Measurements from ENCODE around the gene LIFR. TPM values are rescaled to one million over a fixed set of nuclear protein-coding genes. Genes with fewer than 3 reads are reported as not detected.

Gene LIFR
- total RNA-seq, 1 experiment from 2014 or later = 7.8 TPM

DNA sequence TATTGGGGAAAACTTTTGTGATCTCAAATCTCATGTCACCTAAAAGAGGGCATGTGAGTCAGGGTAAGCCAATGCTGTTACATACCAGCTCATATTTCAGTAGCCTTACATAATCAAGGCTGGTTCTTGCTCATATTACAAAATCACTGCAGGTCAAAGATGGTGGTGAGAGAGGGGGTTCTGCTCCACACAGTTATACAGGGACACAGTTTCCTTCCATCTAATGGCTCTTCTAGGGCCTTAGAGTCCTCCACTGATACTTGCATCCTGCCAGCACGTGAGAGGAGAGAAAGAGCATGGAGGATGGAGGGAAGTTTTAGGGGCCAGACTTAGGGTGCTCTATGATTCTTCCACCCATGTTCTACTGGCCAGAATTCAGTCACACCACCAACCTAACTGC lies 130.0 kb downstream of the LIFR start:
- DNase-seq = no peak
- Mint-ChIP-seq H3K9me3 (no peaks in the 10 kb centered on the region), H3K36me3 (ENCODE audit: insufficient read depth in 1 of 3, low read depth in 3 of 3) (no peaks in the 10 kb centered on the region), H3K27ac (peak overlapping the region in 1 of 3 experiments; percentile 61; a peak in 1 of 7 replicates), H3K4me3 (no peak overlapping the region), H3K27me3 (ENCODE audit: low read depth) (no peaks in the 10 kb centered on the region; the same call in 1 of the 2 replicates), H3K4me1 (peaks cover 5 to 19% of the 10 kb centered on the region in 2 experiments; a peak in 2 of 4 replicates)
- Histone ChIP-seq H2BK12ac (ENCODE audit: insufficient read length, low read depth, low read length) (no peak overlapping the region), H3K4ac (ENCODE audit: low read depth, low read length) (no peak overlapping the region), H3K23ac (ENCODE audit: insufficient read length, low read depth, low read length) (no peak overlapping the region), H4K8ac (replicated peaks; ENCODE audit: insufficient read length, low read depth, low read length) (no peak overlapping the region), H3K4me2 (ENCODE audit: insufficient read depth, insufficient read length, low read length) (no peak overlapping the region), H2BK120ac (ENCODE audit: low read depth, low read length, poor library complexity, severe bottlenecking) (no peak overlapping the region), H4K20me1 (ENCODE audit: control insufficient read depth, insufficient read depth, insufficient read length) (no peaks in the 10 kb centered on the region), H3K56ac (ENCODE audit: insufficient read length, low read depth, low read length) (no peak overlapping the region), H4K91ac (ENCODE audit: insufficient read length, low read depth, low read length) (no peak overlapping the region), H2AK5ac (ENCODE audit: insufficient read length, low read length) (no peak overlapping the region), H3K14ac (ENCODE audit: insufficient read depth, low read length) (no peak overlapping the region), H2BK15ac (ENCODE audit: low read depth, low read length) (no peak overlapping the region), H3K9ac (ENCODE audit: extremely low read depth, insufficient read length, low read length) (no peak overlapping the region), H2BK20ac (ENCODE audit: low read depth, low read length, poor library complexity, severe bottlenecking) (no peak overlapping the region), H3K79me2 (ENCODE audit: insufficient read depth, low read length) (no peaks in the 10 kb centered on the region), H3K23me2 (ENCODE audit: insufficient read length, low read depth, low read length, poor library complexity, severe bottlenecking) (no peaks in the 10 kb centered on the region), H3K27ac (ENCODE audit: insufficient read length, low read depth, low read length) (no peak overlapping the region), H3T11ph (ENCODE audit: low read length) (no peak overlapping the region), H3K9me3 (ENCODE audit: control insufficient read depth, low read depth, low read length) (no peaks in the 10 kb centered on the region), H3K27me3 (ENCODE audit: insufficient read depth, low read length) (no peaks in the 10 kb centered on the region), H3K18ac (ENCODE audit: insufficient read length, low read depth, low read length) (no peak overlapping the region), H3K79me1 (ENCODE audit: insufficient read depth, low read depth, low read length, poor library complexity, severe bottlenecking) (no peaks in the 10 kb centered on the region), H3K4me1 (ENCODE audit: insufficient read depth, low read length) (no peaks in the 10 kb centered on the region; the same call in 1 of the 2 replicates), H2AFZ (ENCODE audit: low read length) (no peak overlapping the region), H4K5ac (ENCODE audit: insufficient read length, low read depth, low read length) (no peak overlapping the region), H2BK5ac (ENCODE audit: insufficient read length, low read length) (no peak overlapping the region)
- no peak for TF ChIP-seq CTCF (conservative IDR thresholded peaks at IDR 0.05)
- WGBS (ENCODE audit: extremely low coverage, insufficient read length, low lambda C conversion rate) = no CpG with 5 or more reads among the region's 1 CpG

Small RNA genes lying within 50 kb of the gene (microRNA-seq; reads per million reads assigned to microRNA genes)
- not detected for gene MIR3650 (ENCODE audit: borderline microRNAs expressed)

Data from H9 (cell line).